Measurements from ENCODE around the gene EIF3I.

EIF3I gene

DNA sequence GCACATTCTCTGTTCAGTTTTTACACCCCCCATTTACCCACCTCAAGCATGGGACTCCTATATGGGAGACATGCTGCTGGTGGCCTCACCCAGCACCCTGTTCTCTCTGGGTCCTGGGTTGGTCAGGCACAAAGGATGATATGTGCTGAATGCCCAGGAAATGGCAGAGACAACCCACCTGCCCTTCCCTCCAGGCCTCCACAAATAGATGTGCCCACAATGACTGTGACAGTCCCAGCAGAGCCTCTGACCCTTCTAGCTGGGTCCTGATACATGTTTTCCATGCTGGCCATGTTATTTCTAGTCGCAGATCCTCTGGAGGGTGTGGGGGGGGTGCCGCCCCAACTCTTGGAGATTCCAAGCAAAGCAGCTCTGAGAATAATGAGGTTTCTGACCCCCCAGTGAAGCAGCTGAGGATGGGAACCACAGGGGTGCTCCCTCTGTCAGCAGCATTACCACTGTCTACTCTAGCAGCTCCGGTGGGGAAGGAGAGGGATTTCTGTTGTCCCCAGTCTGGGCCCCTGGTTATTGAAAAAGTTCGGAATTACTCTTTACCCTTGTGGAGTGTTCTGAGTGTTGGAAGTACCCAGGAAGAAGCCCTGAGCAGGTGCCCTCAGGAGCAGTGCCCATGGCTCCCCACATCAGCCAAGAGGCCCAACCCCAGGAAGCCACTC is 23.0 kb upstream of the EIF3I start:
- DNase-seq: no peak

DNA sequence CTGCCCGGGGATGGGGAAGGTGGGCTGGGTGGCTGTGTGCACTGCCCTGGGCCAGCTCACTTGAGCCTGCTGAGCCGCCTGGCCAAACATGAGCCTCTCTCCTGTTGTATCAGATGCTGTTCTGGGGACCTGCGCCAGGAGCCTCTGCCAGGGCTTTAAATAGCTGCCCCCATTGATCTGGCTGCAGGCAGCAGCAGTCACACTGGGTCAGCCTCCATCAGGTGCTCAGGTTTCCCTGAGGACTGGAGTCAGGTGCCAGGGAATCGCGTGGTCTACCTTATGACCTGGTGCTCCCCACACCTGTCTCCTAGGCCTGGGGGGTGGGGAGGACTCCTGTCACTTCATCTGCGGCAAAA is 22.5 kb upstream of the EIF3I start:
- no peak for DNase-seq

DNA sequence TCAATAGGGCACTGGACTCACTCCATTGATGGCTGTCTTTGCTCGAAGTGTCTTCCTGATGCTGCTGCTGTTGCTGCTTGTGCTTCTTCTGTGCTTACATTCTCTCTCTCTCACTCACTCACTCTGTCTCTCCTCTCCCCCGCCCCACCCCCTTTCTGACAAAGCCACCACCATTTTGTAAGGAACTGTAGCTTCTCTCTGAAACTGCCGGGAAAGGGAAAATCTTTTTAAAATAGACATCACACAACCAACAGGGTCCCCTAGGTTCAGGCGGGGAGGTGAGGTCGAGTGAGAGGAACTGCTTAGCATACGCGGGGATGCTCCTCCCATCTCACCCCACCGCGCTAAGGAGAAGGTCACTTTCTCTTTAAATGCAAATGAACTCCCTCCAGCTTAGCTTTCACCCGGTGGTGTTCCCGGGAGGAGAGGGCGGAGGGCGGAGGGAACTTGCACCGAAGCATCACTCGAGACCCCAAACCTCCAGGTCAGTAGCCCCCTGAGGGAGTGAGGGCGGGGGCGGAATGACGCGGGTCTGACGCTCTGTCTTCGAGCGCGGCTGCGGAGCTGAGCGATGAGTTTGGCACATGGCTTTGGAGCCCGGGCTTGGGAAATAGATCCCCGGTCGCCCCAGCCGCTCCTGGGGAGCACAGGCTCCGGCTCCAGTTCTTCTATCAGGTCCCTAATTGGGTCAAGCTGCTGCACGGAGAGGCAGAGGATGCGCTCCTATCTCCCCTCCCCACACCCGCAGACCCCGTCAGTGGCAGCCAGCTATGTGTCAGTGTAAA is 21.8 kb upstream of the EIF3I start, which contains the start of gene CCDC28B:
Gene CCDC28B, plus strand, starts transcription at position 370 of the 785 bp plus-strand sequence. CDS start 1,341 bp downstream, outside the sequence.
- peak; percentile 55 for DNase-seq

DNA sequence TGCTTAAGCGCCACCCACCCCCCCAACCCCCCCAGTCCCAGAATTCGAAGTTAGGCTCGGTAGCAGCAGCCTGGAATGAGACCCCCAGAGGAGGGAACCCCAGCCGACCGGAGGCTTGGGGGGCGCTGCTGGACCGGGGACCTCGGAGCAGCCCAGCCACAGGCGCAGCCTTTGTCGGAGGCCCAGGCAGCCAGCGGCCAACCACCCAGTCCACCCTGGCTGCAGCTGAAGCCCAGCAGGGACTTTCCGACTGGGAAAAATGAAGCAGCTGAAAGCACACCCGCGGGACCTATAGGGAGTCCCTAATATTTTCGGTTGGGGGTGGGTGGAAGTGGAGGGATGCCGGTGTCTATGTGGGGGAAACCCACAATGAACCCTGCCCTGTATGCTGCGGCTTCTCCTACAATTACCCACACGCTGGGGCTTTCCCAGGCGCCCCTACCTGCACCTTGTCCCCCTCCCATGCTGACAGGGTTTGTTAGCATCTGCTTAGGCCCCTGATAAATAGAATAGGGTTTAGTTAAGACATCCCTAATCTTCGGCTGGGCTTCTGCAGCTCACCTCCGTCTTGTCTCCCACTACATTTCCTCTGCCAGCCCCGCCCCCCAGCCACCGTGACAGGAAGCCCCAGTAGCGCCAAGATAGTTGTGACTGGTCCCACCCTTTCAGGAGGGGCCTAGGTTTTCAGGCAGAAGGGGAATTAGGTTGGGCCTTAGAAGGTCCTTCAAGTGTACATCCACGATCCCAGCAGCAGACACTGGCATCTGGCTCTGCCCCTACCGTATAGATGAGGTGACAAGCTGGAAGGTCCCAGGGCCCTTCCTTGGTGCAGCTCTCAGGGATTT is 21.0 kb upstream of the EIF3I start:
- peak; percentile 65 for DNase-seq

DNA sequence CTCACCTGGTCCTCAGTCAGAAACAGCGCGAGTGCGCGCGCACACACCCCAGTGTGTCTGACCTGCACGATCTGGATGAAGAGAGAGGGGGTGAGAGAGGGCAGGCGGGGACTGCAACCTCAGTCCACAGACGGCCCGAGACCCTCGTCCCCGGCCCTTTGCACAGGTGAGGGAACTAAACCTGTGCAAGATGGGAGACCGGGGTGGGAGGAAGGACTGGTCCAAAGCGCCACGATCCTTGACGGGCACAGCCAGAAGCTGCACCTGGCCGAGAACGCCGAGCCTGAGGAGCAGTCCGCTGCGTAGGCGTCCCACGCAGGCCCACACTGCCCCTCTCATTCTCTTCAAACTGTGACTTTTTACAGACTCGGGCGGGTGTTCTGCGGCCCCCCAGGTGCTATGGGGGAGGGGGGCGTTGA is 17.3 kb upstream of the EIF3I start:
- DNase-seq: no peak

DNA sequence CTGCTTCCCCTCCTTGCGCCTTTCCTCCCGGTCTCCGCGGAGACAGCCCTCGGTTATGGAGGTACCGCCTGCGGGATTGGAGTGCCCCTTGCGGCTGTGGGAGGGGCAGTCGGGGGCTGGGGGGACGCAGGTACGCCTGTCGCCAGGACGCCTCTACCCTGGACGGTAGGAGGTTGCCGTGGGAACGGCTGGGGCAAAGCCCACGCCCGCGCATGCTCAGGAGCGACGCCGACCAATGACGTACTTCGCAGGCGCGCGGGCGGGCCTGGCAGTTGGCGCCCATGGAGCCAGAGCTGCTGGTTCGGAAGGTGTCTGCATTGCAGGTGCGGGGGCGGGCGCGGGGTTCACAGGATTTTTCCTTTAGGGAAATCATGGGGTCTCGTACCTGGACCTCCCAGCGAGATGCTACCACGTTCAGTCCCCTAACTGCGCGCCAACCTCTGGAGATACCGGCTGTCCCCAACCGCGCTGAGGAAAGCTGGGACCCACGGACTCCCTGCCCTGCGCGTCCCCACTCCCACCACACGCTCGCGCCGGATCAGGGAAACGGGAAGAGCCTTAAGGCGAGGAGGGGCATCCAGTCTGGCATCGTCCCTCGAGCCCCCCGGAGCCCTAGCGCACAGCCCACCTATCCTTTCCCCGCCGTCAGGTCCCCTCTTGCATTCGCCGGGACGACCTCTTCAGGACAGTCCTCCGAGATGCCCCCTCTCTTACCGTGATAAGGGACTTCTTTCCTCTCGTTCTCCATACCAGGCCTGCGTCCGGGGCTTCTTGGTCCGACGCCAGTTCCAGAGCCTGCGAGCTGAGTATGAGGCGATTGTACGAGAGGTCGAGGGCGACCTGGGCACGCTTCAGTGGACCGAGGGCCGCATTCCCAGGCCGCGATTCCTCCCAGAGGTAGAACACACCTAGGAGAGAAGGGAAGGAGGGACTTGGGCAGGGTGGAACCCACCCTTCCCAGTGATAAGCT is 16.5 kb upstream of the EIF3I start, which contains the start of gene IQCC:
Gene IQCC, plus strand, starts transcription at position 271 of the 970 bp plus-strand sequence. Its CDS starts 11 bp downstream, at position 282.
- DNase-seq: peak; percentile 68

DNA sequence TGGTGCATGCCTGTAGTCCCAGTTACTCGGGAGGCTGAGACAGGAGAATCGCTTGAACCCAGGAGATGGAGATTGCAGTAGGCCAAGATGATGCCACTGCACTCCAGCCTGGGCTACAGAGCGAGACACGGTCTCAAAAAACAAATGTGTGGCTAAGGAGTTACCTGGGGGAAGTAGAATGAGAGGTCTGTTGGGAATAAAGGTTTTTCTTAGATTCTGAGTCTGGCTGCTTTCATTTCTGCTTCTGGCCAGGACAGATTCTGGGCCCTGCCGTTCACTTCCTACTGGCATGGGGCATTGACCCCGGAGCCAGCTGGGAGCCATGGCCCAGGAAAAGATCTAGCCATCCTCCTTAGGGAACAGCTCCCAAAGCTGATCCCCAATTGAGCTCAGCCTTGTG is 13.7 kb upstream of the EIF3I start:
- no peak for DNase-seq

DNA sequence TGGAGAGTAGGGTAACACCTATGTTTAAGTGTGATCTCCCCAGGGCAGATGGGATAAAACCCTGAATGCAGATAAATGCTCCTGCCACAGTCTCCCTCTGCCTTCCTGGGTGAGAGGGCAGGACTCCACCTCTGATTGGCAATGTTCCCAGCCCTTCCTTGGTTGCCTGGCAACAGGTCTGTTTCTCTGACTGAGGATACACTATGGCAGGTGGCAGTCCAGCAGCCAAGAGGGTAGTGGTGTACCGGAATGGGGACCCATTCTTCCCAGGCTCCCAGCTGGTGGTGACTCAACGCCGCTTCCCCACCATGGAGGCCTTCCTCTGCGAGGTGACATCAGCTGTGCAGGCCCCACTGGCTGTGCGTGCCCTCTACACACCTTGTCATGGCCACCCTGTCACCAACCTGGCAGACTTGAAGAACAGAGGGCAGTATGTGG is 13.3 kb upstream of the EIF3I start, which contains the start of gene DCDC2B:
Gene DCDC2B, plus strand, starts transcription at position 199 of the 438 bp plus-strand sequence. Its CDS starts 5 bp downstream, at position 204.
- no peak for DNase-seq

DNA sequence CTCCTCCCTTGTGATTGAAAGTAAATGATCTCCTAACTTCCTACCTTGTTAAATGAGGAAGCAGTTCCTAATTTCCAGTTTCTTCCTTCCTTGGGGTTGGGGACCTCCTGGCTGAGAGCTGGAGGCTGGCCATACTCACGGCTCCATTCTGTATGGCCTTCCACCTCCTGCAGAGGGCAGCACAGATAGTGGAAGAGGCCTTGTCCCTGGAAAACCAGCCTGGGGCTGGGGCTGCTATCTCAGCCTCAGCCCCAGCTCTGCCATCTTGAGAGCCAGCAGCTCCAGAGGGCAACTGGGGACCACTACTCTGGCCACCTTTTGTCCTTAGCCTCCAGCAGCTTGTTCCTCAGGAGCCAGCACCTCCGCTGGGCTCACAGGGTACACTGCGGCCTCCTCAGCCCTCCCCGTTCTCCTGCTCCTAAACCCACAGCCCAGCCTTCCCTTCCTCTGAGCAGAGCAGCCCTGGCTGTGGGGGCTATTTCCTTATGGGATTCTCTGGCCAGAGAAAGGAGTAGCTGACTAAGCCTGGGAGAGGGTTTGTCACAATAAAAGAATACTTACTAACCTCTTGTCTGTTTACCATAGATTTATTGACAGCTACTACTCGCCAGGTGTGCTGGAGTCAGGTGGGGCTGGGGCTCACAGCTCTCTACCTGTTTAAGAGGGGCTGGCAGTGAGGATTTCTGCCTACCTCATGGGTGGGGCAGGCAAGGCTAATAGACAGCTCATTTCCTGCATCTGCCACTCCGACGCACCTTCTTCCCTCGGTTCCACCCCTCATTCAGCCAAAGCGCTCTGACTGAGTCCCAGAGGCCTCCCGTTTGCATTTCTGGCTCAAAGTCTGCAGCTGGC is 6.4 kb upstream of the EIF3I start:
- DNase-seq: peak; percentile 25

DNA sequence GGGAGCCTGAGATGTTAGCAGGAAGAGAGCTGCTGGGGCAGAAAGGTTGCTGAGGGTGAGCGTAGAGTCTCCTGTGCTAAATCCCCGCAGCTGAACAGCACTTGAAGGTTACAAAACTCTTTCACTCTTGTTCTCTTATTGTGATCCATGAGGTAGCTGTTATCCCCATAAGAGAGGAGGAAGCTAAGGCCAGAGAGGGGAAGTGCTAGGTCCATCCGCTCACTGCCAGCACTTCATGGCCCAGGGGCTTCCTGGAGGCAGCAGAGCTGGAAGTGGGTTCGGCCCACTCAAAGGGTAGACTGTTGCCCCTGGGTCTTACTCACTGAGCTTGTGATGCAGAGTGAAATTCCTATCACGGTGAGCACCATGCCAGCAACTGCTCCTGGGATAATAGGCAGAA is 5.6 kb upstream of the EIF3I start:
- no peak for DNase-seq

DNA sequence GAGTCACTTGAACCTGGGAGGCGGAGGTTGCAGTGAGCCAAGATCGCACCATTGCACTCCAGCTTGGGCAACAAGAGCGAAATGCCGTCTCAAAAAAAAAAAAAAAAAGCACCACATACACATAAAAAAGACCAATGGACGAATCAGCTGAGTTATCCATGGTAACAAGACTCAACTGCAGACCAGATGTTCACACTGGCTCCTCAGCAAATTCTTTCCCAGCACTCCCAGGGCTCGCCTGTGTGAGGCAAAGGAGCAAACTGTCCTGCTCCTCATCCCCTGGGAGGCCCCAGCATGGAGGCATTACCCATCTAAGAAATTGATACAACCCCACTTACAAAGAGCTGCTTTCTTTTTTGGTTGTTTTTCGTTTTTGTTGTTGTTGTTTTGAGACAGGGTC is 3.2 kb upstream of the EIF3I start:
- DNase-seq: no peak

DNA sequence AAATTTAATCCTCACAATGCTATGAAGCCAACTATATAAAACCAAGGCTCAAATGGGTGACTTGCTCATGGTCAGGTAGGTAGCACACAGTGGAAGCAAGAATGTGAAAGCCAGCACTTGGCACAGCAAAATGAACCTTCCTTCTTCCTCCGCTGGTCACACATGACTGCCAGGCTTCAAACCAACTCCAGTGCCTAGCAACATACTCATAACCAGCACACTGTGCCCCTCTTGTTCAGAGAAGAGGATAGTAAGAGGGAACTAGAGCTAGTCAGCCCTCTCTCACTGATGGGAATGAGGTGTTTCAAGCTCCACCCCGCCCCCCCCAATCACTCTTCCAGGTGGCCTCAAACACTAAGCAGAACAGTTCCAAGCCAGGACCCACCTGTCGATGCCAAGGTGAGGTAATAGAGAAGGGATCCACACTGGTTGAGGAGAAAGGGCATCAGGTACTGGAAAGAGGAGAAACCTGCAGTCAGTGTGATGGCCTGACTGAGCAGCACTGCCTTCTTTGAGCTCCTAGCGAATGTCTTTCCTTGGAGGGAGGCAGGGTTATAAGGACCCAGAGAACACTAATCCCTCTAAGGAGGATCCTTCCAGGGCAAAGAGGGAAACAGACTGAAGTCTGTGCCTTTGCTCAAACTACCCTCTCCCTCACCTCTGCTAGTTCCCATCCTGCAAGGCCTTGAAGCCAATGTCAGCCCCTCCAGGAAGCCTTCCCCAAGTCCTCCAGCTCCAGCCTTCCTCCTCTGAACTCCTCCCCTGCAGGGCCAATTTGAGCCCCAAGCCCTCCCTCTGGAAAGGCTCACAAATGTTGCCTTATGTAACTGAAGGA is 1.2 kb upstream of the EIF3I start:
- DNase-seq: no peak

DNA sequence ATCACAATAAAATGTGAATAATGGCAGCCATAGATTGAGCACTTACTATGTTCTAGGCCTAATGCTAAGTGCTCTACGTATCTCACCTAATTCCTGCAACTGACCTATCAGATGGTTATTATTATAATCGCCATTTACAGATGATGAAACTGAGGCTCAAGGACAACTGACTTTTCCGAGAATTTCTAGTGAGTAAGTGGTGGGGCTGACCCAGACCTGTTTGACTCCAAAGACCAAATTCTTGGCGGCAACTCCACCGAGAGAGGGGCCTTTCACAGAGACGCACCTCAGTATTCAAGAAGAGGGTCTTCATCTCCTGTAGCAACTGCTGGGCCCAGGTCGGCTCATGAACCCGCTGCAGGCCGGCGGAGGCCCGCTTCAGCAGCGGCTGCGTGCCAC is 627 bp upstream of the EIF3I start:
- DNase-seq: no peak

DNA sequence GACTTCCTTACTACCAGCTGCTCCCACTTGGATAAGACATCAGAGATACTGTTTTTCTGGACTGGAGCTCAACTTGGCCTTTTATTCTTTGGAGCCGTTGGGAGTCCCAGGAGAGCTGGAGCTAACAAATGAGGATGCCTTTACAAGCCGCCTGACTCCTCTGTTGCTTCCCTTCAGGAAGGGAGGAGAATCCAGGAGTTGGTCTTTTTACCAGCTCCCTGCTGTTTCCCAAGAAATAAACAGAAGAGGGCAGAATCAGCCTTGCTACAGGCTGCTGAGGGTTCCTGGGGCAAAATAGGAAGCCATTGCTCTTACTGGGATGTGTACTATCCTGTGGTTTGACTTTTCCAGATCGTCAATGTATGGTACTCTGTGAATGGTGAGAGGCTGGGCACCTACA is 1.5 kb downstream of the EIF3I start:
- DNase-seq: no peak

DNA sequence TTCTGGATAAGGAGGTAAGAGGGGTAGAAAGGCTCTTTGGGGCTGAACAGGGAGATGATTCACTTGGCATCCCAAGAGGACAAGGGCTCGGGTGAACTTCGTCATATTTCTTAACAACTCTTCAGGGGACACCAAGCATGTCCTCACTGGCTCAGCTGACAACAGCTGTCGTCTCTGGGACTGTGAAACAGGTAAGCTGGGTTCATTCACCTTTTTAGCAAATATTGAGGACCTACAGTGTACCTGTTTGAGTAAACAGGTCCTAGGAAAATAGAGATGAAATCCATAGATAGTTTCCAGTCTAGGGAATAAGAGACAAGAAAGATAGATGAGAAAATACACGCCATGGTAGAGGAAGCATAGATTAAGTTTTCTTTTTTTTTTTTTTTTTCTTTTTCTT is 2.1 kb downstream of the EIF3I start:
- DNase-seq: no peak

DNA sequence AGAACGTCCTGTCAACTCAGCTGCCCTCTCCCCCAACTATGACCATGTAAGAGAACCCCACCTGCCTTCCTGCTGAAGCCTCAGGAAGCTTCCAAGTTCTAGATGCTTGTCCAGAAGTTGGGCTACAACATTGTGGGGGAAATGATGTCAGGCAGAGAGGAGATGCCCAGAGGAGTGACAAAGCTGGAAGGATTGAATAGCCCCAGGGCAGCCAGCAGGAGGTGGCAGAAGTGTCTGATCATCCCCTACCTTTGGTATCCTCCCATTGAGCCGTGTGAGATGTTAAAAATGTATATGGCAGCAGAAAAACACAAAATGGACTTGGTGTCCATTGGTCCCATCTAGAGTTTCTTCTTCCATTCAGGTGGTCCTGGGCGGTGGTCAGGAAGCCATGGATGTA is 6.6 kb downstream of the EIF3I start:
- no peak for DNase-seq

DNA sequence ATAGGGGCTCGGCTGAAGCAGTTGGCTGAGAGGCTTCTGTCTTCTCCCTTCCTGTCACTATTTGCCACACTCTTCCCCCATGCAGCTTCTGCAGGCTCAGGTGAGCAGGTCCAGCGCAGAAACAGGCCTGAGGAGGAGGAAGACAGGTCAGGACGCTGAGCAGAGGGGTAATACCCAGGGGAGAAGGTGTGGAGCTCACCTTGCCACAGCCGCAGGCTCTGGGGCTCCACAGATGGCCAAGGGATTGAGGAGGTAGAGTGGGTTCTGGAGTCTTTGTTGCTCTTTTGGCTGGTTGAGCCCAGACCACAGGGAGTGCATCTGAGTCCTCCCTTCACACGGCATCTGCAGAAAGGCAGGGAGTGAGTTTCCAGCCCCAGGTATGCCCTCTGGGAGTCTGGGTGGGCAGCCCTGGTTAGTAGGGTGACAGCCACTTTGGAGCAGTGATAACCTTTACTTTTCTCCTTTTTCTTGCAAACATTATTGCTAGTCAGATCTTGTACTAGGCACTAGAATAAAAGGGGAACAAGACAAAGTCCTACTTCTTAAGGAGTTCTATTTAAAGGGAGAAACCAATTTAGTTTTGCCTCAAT is 9.7 kb downstream of the EIF3I start:
- no peak for DNase-seq

DNA sequence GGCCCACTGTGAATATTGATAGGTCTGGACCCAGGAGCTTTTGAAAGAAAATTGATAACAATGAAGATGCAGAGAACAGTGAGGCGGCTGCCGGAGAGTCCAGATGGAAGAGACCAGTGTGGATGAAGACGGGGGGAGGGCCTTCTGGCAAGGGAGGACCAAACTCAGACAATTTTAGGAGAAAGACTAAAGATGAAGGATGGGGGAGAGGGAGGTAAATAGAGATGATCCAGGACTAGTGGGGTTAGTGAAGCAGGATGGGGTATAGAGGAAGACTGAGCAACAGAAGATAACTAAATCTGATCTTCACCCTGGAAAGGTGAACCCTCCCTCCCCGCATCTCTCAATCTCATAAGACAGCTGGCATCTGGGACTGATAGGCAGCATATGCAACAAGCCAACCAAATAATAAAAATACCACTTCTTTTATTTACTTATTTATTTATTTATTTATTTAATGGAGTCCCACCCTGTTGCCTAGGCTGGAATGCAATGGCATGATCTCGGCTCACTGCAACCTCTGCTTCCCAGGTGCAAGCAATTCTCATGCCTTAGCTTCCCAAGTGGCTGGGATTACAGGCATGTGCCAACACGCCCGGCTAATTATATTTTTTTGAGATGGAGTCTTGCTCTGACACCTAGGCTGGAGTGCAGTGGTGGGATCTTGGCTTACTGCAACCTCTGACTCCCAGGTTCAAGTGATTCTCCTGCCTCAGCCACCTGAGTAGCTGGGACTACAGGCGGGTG is 10.5 kb downstream of the EIF3I start:
- DNase-seq: no peak

DNA sequence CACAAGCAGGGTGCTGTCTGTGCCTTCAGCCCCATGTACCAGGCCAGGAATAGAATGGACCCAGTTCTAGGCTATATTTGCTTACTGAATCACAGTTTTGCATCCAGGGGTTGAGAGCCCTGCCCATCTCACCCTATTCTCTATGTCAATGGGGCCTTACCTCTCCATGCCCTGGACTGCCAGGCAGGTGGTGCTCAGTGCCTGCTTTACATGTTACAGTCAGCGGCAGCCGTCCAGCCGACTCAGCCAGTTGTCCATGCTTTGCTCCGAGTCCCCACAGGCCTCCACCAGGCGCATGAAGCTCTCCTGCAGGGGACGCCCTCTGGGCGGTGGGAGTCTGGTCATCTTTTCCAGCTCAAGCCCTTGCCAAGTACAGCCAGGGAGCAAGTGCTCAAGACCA is 12.6 kb downstream of the EIF3I start:
- DNase-seq: no peak
